ENCODE data around the gene WNT9B. TPM values are rescaled to one million over a fixed set of nuclear protein-coding genes. Genes with fewer than 3 reads are reported as not detected.
A peak's percentile ranks its signal among the peaks of the same experiment; 100 is the strongest.

Gene WNT9B
- total RNA-seq, 1 donor from 2014 or later, result not detected

DNA sequence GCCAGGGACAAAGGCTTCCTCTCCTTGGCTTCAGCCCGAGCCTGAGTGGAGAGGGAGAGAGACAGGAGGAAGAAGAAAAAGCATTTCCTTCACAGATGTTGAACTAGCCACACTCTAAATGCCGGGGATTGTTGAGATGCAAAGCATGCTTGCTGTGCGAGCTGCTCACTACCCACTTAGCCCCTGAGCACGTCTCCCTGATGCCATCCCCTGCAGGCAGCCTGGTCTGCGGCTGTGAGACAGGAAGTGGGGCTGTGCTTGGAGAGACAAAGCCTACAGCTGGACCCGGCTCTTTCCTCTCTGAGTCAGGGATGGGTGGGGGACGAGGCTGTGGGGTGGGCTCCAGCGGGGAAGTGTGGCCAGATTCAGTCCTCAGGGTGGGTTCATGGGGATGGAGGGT lies 13.7 kb downstream of the WNT9B start:
- no peaks in the 10 kb centered on the region for H3K9me3 Mint-ChIP-seq (ENCODE audit: low read depth)
- no peaks in the 10 kb centered on the region for H3K27me3 Mint-ChIP-seq (ENCODE audit: low read depth)
- TF ChIP-seq CTCF (IDR thresholded peaks at IDR 0.05), result no peak
- no peak overlapping the region for H3K4me3 Mint-ChIP-seq (ENCODE audit: unreplicated experiment)
- H3K27ac Mint-ChIP-seq (ENCODE audit: unreplicated experiment), result peak overlapping the region; percentile 85
- no peaks in the 10 kb centered on the region for H3K36me3 Mint-ChIP-seq (ENCODE audit: low read depth)
- DNase-seq (ENCODE audit: low spot score), result no peak
- H3K4me1 Mint-ChIP-seq (ENCODE audit: low read depth), result peaks cover 11% of the 10 kb centered on the region

- Mint-ChIP-seq H3K27ac (ENCODE audit: unreplicated experiment) (no peak overlapping the region), H3K27me3 (ENCODE audit: low read depth) (no peaks in the 10 kb centered on the region), H3K4me1 (ENCODE audit: low read depth) (peaks cover 11% of the 10 kb centered on the region), H3K9me3 (ENCODE audit: low read depth) (no peaks in the 10 kb centered on the region), H3K36me3 (ENCODE audit: low read depth) (no peaks in the 10 kb centered on the region), H3K4me3 (ENCODE audit: unreplicated experiment) (no peak overlapping the region)
- no peak for TF ChIP-seq CTCF (IDR thresholded peaks at IDR 0.05)
- DNase-seq (ENCODE audit: low spot score), result no peak
Observed at GRCh38 chr17:46866325-46866724, 14.9 kb downstream of the WNT9B start.

- DNase-seq (ENCODE audit: low spot score), result no peak
- Mint-ChIP-seq H3K27me3 (ENCODE audit: low read depth) (no peaks in the 10 kb centered on the region), H3K36me3 (ENCODE audit: low read depth) (no peaks in the 10 kb centered on the region), H3K4me3 (ENCODE audit: unreplicated experiment) (no peak overlapping the region), H3K27ac (ENCODE audit: unreplicated experiment) (no peak overlapping the region), H3K9me3 (ENCODE audit: low read depth) (no peaks in the 10 kb centered on the region), H3K4me1 (ENCODE audit: low read depth) (peaks cover 11% of the 10 kb centered on the region)
- TF ChIP-seq CTCF (IDR thresholded peaks at IDR 0.05), result no peak
Observed at GRCh38 chr17:46866747-46867146, 15.4 kb downstream of the WNT9B start.

- Mint-ChIP-seq H3K27ac (ENCODE audit: unreplicated experiment) (no peak overlapping the region), H3K4me1 (ENCODE audit: low read depth) (peaks cover 11% of the 10 kb centered on the region), H3K27me3 (ENCODE audit: low read depth) (no peaks in the 10 kb centered on the region), H3K36me3 (ENCODE audit: low read depth) (no peaks in the 10 kb centered on the region), H3K9me3 (ENCODE audit: low read depth) (no peaks in the 10 kb centered on the region), H3K4me3 (ENCODE audit: unreplicated experiment) (no peak overlapping the region)
- no peak for TF ChIP-seq CTCF (IDR thresholded peaks at IDR 0.05)
- DNase-seq (ENCODE audit: low spot score), result peak; percentile 37
Observed at GRCh38 chr17:46868689-46869187, 17.4 kb downstream of the WNT9B start.

DNA sequence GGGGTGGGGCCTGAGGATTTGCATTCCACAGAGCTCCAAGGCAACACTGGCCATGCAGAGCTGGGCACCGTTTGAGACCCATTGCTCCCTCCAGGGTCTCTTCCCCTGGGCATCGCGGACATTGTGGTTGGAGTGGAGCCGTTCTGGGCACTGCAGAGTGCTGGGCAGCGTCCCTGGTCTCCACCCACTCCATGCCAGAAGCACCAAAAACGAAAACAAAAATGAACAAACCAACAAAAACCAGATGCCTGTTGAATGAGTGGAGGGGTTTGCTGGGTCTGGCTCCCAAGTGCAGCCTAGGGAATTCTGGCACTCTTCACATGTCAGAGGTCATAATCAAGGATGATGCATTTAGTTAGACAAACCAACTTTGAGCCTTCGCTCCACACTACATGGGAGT lies 17.9 kb downstream of the WNT9B start:
- Mint-ChIP-seq H3K9me3 (ENCODE audit: low read depth) (no peaks in the 10 kb centered on the region), H3K4me1 (ENCODE audit: low read depth) (peaks cover 11% of the 10 kb centered on the region), H3K27me3 (ENCODE audit: low read depth) (no peaks in the 10 kb centered on the region), H3K4me3 (ENCODE audit: unreplicated experiment) (no peak overlapping the region), H3K36me3 (ENCODE audit: low read depth) (no peaks in the 10 kb centered on the region), H3K27ac (ENCODE audit: unreplicated experiment) (no peak overlapping the region)
- TF ChIP-seq CTCF (IDR thresholded peaks at IDR 0.05), result no peak
- peak; percentile 27 for DNase-seq (ENCODE audit: low spot score)
